Thymus (tissue), 11 donors: ENCODE data around the gene MYO1E. TPM values are rescaled to one million over a fixed set of nuclear protein-coding genes. Genes with fewer than 3 reads are reported as not detected.
A peak's percentile ranks its signal among the peaks of the same experiment; 100 is the strongest.

ENCODE experiments used
- DNase-seq, 9 donors: peaks; one replicate each; pipeline ENCODE4 v3.0.0-alpha.2; 2013; ENCODE audit warnings: low spot score in 9 of 9, low read depth in 6 of 9, missing footprints in 1 of 9
- H3K27ac ChIP-seq, 2 donors: one replicate each; pipeline ENCODE4 v1.5.1; 2013; ENCODE audit warnings: control low read depth in 1 of 2, low read depth in 1 of 2, low read length in 1 of 2, mild to moderate bottlenecking in 1 of 2, moderate library complexity in 1 of 2
- H3K27me3 ChIP-seq, 2 donors: one replicate each; pipeline ENCODE4 v1.5.1; 2013; ENCODE audit warnings: low read length in 1 of 2; ENCODE audit not compliant: control insufficient read depth in 2 of 2, insufficient read depth in 1 of 2
- H3K36me3 ChIP-seq, 2 donors: one replicate each; pipeline ENCODE4 v1.5.1; 2013; ENCODE audit warnings: low read length in 1 of 2, mild to moderate bottlenecking in 1 of 2, moderate library complexity in 1 of 2; ENCODE audit not compliant: control insufficient read depth in 2 of 2, insufficient read depth in 2 of 2
- H3K4me1 ChIP-seq, 2 donors: one replicate each; pipeline ENCODE4 v1.5.1; 2013; ENCODE audit warnings: low read length in 2 of 2; ENCODE audit not compliant: control insufficient read depth in 2 of 2, insufficient read depth in 2 of 2
- H3K4me3 ChIP-seq, 2 donors: one replicate each; pipeline ENCODE4 v1.5.1; 2013; ENCODE audit warnings: low read length in 2 of 2, control low read depth in 1 of 2, mild to moderate bottlenecking in 1 of 2
- H3K9me3 ChIP-seq, 2 donors: one replicate each; pipeline ENCODE4 v1.5.1; 2013; ENCODE audit warnings: low read length in 1 of 2, mild to moderate bottlenecking in 1 of 2; ENCODE audit not compliant: control insufficient read depth in 2 of 2, insufficient read depth in 1 of 2
- WGBS: extraction: QIAGEN DNeasy Blood & Tissue Kit; methylation state at CpG from one replicate; pipeline ENCODE4 v1.1.7; 2013; 5-methylcytosine and 5-hydroxymethylcytosine counted together
- polyA plus RNA-seq: library from polyadenylated mRNA; stranded (reverse); fragments of 200-250 nt; gene quantifications from one replicate; pipeline ENCODE4 v1.2.3, GENCODE V29; 2013
- total RNA-seq: library from RNA; stranded (reverse); fragments of 120-200 nt; gene quantifications from one replicate; pipeline ENCODE4 v1.2.4, GENCODE V29; 2013
- donor health status: healthy.

MYO1E gene
- total and polyA plus RNA-seq, 2 donors = 15.5 to 59.8 TPM

DNA sequence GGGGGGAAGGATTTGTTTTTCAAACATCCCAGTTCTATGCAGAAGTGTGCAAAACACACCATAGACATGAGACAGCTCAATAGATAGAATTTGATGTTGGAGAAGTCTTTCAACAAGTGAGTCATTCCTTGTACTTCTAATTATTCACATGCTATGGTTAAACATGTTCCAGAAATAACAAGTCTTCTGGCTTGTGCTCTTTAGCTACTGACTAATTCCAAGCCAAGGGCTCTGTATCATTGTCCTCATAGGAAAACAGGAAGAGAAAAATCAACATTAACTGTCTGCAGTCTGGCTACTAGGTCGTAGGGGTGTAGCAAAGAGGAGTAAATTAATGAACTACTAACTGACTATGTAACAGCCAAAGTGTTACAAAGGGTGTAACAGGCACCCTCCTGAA, 140.2 kb downstream of the MYO1E start:
- no peaks in the 10 kb centered on the region for H3K9me3 ChIP-seq
- H3K36me3 ChIP-seq = no peaks in the 10 kb centered on the region
- H3K27me3 ChIP-seq = no peaks in the 10 kb centered on the region
- WGBS = 81% methylated on average over 1 of the region's 1 CpG
- no peak overlapping the region for H3K27ac ChIP-seq
- DNase-seq = no peak
- H3K4me3 ChIP-seq = no peak overlapping the region
- no peaks in the 10 kb centered on the region for H3K4me1 ChIP-seq

DNA sequence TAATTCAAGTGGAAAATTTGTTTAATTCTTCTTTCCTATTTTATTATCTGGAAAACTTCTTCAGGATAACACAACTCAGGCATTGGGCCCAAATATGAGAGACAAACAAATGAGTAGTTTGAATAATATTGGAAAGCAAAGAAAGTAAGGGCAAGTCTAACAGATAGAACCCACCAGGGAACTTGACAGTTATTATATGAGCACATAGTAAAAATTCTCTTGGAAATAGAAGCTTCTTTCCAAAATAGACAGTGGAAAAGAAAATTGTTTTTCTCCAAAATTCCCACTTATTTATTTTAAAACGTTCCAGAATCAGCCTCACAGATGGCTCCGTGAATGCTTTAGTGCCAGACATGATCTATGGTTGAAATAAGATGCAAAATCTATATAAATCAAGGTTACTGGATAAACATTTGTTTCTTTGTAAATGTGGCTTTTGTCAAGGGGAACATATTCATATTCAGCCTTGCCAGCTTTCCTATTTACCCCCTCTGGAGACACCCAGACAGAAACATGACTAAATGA, 142.1 kb downstream of the MYO1E start:
- DNase-seq = no peak
- WGBS = 96% methylated on average over 2 of the region's 2 CpGs
- Histone ChIP-seq H3K27me3 (no peaks in the 10 kb centered on the region), H3K36me3 (no peaks in the 10 kb centered on the region), H3K4me3 (no peak overlapping the region), H3K9me3 (no peaks in the 10 kb centered on the region), H3K27ac (no peak overlapping the region), H3K4me1 (no peaks in the 10 kb centered on the region)

DNA sequence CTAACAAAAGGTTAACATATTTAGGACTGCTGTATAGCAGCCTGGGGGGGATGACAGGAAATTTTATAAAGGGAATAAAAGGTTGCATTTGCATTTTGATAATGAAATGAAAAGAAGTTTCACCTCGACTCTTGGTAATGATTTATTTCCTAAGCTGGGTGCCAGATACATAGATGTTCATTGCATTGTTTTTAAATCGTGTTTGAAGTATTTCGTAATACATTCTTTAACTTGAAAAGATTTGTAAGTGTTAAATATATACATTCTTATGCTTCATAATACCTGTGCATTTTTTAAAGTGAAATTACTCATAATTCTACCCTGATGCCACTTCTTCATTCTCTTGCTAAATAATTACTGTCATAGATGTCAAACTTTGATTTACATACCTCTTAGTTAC, 143.2 kb downstream of the MYO1E start:
- Histone ChIP-seq H3K36me3 (no peaks in the 10 kb centered on the region), H3K9me3 (no peaks in the 10 kb centered on the region), H3K4me3 (no peak overlapping the region), H3K27ac (no peak overlapping the region), H3K27me3 (no peaks in the 10 kb centered on the region), H3K4me1 (no peaks in the 10 kb centered on the region)
- WGBS = 93% methylated on average over 3 of the region's 3 CpGs
- no peak for DNase-seq

DNA sequence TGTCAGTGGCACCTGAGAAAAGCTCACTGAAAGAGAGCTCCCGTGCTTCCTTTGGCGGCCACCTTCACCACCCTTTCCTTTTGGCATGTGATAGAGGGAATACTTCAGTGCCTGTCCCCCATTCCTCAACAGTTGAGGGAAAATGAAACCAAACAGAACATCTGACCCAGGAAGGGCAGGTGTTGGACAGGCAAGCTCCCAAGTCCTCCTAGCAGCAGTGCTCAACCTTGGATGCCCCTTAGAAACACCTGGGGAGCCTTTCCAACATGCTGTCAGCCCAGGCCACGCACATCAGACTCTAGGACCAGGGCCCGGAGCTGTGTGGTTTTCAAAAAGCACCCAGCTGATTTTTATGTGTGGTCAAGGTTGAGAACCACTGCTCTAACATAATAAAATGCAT, 143.7 kb downstream of the MYO1E start:
- H3K27me3 ChIP-seq = no peaks in the 10 kb centered on the region
- no peak overlapping the region for H3K27ac ChIP-seq
- H3K4me1 ChIP-seq = no peaks in the 10 kb centered on the region
- H3K36me3 ChIP-seq = no peaks in the 10 kb centered on the region
- 82% methylated on average over 4 of the region's 4 CpGs for WGBS
- H3K4me3 ChIP-seq = no peak overlapping the region
- no peak for DNase-seq
- H3K9me3 ChIP-seq = no peaks in the 10 kb centered on the region

DNA sequence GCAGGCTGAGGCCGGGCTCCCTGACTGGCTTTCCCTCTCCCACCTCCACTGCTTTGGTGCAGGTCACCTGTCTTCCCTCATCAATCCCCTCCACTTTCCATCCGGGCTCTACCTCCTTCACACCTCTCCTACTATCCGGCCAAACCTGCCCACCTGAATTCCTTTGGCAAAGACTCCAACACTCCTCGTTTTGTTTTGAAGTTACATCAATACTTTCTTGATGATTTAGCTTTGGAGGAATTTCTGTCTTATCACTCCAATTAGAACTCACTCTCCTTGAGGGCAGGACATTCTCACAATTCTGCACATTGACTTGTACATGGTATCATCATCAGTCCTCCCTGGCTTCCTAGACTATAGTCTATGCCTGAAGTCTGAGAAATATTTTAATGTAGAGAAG, 145.7 kb downstream of the MYO1E start:
- Histone ChIP-seq H3K36me3 (no peaks in the 10 kb centered on the region), H3K9me3 (no peaks in the 10 kb centered on the region), H3K4me1 (no peaks in the 10 kb centered on the region), H3K4me3 (no peak overlapping the region), H3K27me3 (no peaks in the 10 kb centered on the region), H3K27ac (peak overlapping the region in 1 of 2 donors; percentile 2)
- DNase-seq = no peak
- 95% methylated on average over 4 of the region's 4 CpGs for WGBS

DNA sequence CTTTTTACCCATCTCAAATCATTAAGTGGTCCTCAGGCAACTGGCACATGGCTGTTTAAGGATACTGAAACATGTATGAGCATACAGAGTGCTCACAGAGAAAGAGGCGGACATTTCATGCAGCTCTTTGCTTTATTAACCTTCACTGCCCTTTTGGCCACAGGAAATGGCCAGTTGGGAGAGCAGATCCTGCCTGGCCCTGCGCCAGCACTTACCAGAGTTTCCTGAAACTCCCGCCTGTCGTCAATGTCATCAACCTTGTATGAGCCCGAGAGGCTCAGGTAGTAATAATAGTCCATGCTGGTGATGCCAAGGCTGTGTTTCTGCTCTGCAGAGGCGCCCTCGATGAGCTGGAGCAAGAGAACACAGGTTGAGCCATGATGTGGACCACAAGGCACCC, 148.2 kb downstream of the MYO1E start:
- Histone ChIP-seq H3K27ac (no peak overlapping the region), H3K27me3 (no peaks in the 10 kb centered on the region), H3K4me3 (no peak overlapping the region), H3K4me1 (no peaks in the 10 kb centered on the region), H3K36me3 (no peaks in the 10 kb centered on the region), H3K9me3 (no peaks in the 10 kb centered on the region)
- WGBS = 96% methylated on average over 7 of the region's 7 CpGs
- no peak for DNase-seq

DNA sequence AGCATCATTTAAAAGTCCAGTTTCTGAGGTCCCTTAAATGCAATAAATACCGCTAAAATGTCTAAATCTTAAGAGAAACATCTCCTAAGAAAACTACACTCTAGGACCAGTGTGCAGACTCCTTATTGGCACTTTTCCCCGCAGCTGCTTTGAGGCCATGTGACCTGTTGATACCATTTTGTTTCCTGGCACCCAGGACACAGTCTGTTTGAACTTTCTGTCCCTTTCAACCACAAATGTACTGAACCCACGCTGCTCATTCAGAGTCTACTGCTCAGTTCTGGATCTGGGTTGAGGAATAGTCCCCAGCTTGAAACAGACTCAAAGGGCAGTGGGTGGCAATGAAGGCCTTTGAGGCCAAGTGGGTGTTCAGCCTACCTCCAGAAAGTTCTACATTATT, 148.9 kb downstream of the MYO1E start:
- no peak overlapping the region for H3K27ac ChIP-seq
- no peaks in the 10 kb centered on the region for H3K27me3 ChIP-seq
- no peaks in the 10 kb centered on the region for H3K36me3 ChIP-seq
- H3K9me3 ChIP-seq = no peaks in the 10 kb centered on the region
- 85% methylated on average over 3 of the region's 3 CpGs for WGBS
- no peak overlapping the region for H3K4me3 ChIP-seq
- H3K4me1 ChIP-seq = no peaks in the 10 kb centered on the region
- no peak for DNase-seq

DNA sequence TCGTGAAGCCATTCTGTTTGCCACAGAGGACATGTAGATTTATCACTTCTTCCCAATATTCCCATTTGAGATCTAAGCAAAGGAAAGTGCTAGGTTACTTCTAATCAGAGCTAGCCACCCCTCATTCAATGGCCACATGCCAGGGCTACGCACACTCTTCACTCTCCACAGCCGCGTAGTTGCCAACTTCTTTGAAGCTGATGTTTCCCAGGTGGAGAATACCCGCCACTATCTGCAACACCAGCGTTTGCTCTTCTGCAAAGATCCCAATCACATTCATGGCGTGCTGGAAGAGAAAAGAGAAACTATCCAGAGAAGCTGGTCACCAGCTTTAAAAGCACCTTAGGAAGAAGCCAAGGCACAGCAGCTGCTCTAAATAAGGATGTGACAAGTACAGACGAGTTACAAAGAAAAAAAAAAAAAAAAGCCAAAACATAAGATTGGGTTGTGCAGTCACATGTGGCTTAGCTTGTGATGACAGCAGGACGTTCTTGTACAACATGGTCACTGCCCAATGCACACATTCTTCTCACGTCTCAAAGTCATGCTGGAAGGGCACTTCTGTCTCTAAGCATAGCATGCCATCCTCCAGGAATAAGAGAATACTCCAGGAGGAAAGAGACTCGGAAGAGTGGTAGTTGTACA, 149.6 kb downstream of the MYO1E start:
- DNase-seq = no peak
- no peak overlapping the region for H3K4me3 ChIP-seq
- no peak overlapping the region for H3K27ac ChIP-seq
- no peaks in the 10 kb centered on the region for H3K27me3 ChIP-seq
- WGBS = 94% methylated on average over 11 of the region's 11 CpGs
- H3K4me1 ChIP-seq = no peaks in the 10 kb centered on the region
- H3K9me3 ChIP-seq = no peaks in the 10 kb centered on the region
- no peaks in the 10 kb centered on the region for H3K36me3 ChIP-seq

DNA sequence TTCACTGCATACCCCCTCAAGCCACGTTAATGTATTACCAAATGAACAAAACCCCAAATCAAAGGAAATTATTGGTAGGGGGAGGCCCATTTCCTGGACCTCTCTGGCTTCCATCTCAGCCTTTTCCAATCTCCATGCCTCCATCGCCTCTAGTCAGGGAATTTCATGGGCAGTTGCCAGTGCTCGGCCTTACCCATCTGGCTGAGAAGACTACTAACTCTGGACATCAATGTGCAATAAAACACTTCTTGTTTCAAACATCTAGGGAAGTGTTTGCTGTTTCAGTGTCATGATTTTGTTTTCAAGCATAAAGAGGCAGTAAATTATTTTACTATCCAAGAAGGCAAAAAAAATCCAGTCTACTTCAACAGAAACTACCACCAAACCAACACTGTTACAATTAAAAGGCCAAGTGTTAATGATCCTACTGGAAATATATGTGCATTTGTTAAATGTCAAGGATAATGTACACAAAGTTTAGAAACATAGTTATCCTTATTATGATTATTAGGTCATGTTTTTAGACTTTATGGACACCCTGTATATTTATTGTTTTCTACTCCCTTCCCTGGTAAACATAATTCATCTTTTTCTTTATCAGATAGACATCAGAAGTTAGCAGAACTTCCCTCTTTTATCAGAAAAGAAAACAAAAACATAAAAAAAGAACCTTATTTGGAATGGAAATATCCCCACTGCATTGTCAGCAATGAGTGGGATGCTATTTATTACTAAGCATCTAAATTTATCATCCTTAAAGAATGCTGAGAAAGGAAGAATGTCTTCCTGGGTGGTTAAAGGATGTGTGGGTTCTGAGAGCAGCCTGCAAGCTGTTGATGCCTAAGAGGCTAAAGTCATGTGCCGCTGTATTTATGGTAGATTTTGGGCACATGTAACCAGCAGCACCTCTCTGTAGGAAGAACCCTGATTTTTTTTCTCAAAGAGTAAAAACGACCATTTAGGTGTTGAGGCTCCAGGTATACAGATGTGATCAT, 150.9 kb downstream of the MYO1E start:
- Histone ChIP-seq H3K4me1 (no peaks in the 10 kb centered on the region), H3K36me3 (no peaks in the 10 kb centered on the region), H3K27ac (no peak overlapping the region), H3K27me3 (no peaks in the 10 kb centered on the region), H3K4me3 (no peak overlapping the region), H3K9me3 (no peaks in the 10 kb centered on the region)
- no peak for DNase-seq
- WGBS = 93% methylated on average over 5 of the region's 5 CpGs
